ENCODE results near the gene KCTD2.

The KCTD2 gene

DNA sequence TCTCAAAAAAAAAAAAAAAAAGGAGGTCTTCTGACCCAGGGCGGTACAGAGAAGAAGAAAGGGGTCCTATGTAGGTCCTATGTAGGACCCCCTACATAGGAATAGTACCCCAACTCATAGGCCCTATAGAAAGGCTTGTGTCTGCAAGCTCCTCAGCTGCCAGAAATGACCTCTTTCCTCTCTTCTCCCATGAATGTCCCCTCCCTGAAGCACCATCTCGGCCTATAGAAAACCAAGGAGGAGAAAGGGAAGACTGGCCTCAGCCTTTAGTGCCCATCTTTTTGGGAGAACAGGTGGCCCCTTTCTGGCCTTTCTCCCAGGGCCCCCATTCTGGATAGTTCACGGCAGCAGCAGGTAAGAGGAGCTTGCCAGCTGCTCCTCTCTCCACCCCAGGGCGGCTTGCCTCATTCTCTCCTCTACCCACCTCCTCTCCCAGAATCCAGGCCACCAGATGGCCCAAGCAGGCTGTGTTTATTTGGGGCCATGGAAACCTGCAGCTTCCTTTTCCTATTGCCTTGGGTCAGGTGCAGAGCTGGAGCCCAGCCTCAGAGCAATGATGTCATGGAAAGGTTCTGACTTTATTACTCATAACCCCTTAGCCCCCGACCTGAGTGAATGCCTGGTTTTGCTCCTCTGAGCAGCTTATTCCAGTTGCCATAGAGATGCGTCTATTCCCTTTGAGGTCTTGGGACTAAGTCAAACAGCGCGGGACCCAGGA lies 36.2 kb upstream of the KCTD2 start:
- ChIA-PET CTCF (interaction anchor here (0.5 to 3.6 kb wide), 10 partner anchors 9 to 220 kb away, joined by 3 to 35 read pairs (median 6); no protein-coding TSS in a partner anchor), POLR2A (ENCODE audit: low non-redundant PET) (interaction anchor here (1.3 kb wide), 1 partner anchor 12 kb away, joined by 3 read pairs; no protein-coding TSS in a partner anchor)
- DNase-seq (ENCODE audit: low spot score) = peak; percentile 44
- peak overlapping the region; percentile 41 for H3K27ac ChIP-seq
- TF ChIP-seq, protein P1, sequence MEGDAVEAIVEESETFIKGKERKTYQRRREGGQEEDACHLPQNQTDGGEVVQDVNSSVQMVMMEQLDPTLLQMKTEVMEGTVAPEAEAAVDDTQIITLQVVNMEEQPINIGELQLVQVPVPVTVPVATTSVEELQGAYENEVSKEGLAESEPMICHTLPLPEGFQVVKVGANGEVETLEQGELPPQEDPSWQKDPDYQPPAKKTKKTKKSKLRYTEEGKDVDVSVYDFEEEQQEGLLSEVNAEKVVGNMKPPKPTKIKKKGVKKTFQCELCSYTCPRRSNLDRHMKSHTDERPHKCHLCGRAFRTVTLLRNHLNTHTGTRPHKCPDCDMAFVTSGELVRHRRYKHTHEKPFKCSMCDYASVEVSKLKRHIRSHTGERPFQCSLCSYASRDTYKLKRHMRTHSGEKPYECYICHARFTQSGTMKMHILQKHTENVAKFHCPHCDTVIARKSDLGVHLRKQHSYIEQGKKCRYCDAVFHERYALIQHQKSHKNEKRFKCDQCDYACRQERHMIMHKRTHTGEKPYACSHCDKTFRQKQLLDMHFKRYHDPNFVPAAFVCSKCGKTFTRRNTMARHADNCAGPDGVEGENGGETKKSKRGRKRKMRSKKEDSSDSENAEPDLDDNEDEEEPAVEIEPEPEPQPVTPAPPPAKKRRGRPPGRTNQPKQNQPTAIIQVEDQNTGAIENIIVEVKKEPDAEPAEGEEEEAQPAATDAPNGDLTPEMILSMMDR (conservative IDR thresholded peaks at IDR 0.05; ENCODE audit: low read depth) = no peak

- peak overlapping the region; percentile 92 for H3K27ac ChIP-seq
- POLR2A ChIA-PET (ENCODE audit: low non-redundant PET) = interaction anchor here (1.1 to 1.3 kb wide), 2 partner anchors 12 to 50 kb away, joined by 3 read pairs; no protein-coding TSS in a partner anchor
- TF ChIP-seq, protein P1 (conservative IDR thresholded peaks at IDR 0.05; ENCODE audit: low read depth) = no peak
- CTCF ChIA-PET = interaction anchor here (0.7 to 3.6 kb wide), 10 partner anchors 9 to 90 kb away, joined by 3 to 35 read pairs (median 4); no protein-coding TSS in a partner anchor
- DNase-seq (ENCODE audit: low spot score) = no peak
Observed at GRCh38 chr17:75011401-75012095, 35.5 kb upstream of the KCTD2 start.

GRCh38 chr17:75012096-75012345 lies 35.0 kb upstream of the KCTD2 start:
- CTCF ChIA-PET = interaction anchor here (0.5 to 3.6 kb wide), 10 partner anchors 9 to 190 kb away, joined by 3 to 35 read pairs (median 4); partner anchors contain the start of genes OTOP2 and USH1G
- TF ChIP-seq, protein P1 (conservative IDR thresholded peaks at IDR 0.05; ENCODE audit: low read depth) = no peak
- peak overlapping the region; percentile 92 for H3K27ac ChIP-seq
- no peak for DNase-seq (ENCODE audit: low spot score)
- POLR2A ChIA-PET (ENCODE audit: low non-redundant PET) = interaction anchor here (1.1 to 1.3 kb wide), 2 partner anchors 13 to 50 kb away, joined by 3 read pairs; no protein-coding TSS in a partner anchor

DNA sequence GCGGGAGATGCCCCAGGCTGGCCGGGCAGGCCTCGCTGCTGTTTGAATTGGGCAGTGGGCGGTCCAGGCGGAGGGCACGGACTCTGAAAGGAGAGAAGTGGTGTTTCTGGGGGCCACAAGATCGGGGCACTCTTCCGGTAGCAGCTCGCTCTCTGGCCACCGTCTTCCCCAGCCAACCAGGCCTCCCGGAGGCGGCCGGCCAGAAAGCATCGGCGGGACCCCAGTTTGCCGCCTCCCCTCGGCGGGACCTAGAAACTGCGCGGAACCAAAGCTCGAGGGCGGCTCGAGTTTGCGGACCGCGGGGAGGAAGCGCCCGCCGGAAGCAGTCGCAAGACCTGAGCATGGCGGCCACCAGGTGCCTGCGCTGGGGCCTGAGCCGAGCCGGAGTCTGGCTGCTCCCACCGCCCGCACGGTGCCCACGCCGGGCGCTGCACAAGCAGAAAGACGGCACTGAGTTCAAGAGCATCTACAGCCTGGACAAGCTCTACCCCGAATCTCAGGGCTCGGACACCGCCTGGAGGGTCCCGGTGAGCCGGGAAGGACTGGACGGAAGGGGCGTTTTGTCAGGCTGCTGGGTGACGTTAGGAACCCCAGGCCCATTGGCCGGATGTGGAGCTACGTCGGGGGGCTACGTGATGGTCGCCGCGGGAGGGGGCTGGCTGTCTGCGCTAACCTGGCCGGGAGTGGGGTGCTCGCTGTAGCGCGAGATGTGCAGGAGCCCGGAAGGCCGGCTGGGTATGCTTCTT lies 34.5 kb upstream of the KCTD2 start, which contains the start of gene MRPL58:
TSS of gene MRPL58 (plus strand) at position 325 of the 746 bp plus-strand sequence. CDS start at position 342, 17 bp downstream.
- CTCF ChIA-PET = interaction anchor here (0.5 to 3.6 kb wide), 9 partner anchors 10 to 189 kb away, joined by 3 to 35 read pairs (median 4); partner anchors contain the start of genes OTOP2 and USH1G
- H3K27ac ChIP-seq = peak within 1 kb of the TSS; percentile 92
- peak; percentile 85 for DNase-seq (ENCODE audit: low spot score)
- TF ChIP-seq, protein P1 (conservative IDR thresholded peaks at IDR 0.05; ENCODE audit: low read depth) = no peak; the same call in none of the 2 replicates
- POLR2A ChIA-PET (ENCODE audit: low non-redundant PET) = interaction anchor here (0.6 to 1.3 kb wide), 3 partner anchors 13 to 191 kb away, joined by 3 to 7 read pairs (median 3); no protein-coding TSS in a partner anchor

DNA sequence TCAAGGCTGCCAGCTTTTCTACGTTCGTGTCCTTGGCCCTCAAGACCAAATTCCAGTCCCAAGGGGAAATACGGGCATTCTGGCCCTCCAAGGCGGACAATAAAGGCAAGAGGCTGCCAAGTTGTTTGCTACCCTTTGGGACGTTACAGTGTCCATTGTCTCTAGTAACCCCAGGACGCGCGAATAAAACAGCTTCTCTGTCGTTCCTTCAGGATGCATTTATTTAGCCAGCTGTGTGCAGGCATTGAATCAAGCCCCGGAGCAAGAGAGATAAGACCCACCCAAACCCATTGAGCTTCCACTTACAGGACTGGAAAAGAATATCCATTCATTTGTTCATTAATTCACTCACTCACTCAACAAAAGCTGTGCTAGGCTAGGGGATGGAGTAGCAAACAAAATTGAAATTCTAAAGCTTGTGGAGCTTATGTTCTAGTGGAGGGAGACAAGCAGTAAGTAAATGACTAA lies 33.9 kb upstream of the KCTD2 start:
- no peak for DNase-seq (ENCODE audit: low spot score)
- TF ChIP-seq, protein P1 (conservative IDR thresholded peaks at IDR 0.05; ENCODE audit: low read depth) = no peak
- H3K27ac ChIP-seq = peak overlapping the region; percentile 92
- ChIA-PET POLR2A (ENCODE audit: low non-redundant PET) (interaction anchor here (0.6 to 1.1 kb wide), 2 partner anchors 51 to 190 kb away, joined by 3 to 7 read pairs; no protein-coding TSS in a partner anchor), CTCF (interaction anchor here (1.0 to 3.6 kb wide), 4 partner anchors 29 to 90 kb away, joined by 3 to 35 read pairs (median 8); partner anchors contain the start of genes OTOP2 and USH1G)

Data from RWPE1 (cell line).